ENCODE measurements around the gene MLST8. TPM values are rescaled to one million over a fixed set of nuclear protein-coding genes. Genes with fewer than 3 reads are reported as not detected.

The MLST8 gene
- total RNA-seq, 1 donor from 2014 or later, result 7.8 TPM

DNA sequence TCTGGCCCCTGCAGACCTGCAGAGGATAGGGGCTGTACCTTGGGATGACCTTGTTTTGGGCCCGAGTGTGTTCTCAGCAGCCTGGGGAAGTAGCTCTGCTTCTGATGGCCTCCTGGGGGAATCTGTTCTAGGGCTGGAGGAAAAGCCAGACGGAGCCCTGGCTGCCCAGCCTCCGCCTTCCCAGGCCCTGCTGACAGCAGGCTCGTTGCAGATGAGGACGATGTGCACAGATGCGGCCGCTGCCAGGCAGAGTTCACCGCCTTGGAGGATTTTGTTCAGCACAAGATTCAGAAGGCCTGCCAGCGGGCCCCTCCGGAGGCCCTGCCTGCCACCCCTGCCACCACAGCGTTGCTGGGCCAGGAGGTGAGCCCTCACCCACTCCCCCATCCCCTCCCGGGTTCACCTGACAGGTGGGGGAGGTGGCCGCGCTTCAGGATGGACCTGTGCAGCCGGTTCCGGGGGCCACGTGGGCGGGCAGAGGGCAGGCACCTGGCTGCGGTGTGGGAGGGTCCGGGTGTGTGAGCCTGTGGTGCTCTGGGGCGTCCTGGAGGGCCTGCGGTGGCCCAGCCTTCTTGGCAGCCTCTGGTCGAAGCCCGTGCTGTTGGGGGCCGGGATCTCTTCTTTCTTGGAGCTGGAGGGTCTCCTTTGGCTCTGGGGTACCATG, 23.0 kb downstream of the MLST8 start:
- Histone ChIP-seq H3K4me1 (ENCODE audit: control insufficient read depth in 3 of 3, insufficient read depth in 3 of 3, low read length in 3 of 3) (peaks cover 10 to 24% (median 21%) of the 10 kb centered on the region in 3 donors), H3K4me3 (ENCODE audit: low read length in 3 of 3) (no peak overlapping the region), H3K27me3 (ENCODE audit: control insufficient read depth in 3 of 3, insufficient read depth in 3 of 3, low read length in 3 of 3) (no peaks in the 10 kb centered on the region), H3K9me3 (ENCODE audit: control insufficient read depth in 3 of 3, low read length in 3 of 3) (no peaks in the 10 kb centered on the region), H3K9ac (ENCODE audit: low read depth in 1 of 3, low read length in 3 of 3) (no peak overlapping the region), H3K36me3 (ENCODE audit: control insufficient read depth in 3 of 3, insufficient read depth in 3 of 3, low read length in 3 of 3) (peaks cover 46 to 51% (median 51%) of the 10 kb centered on the region in 3 donors), H3K27ac (ENCODE audit: low read depth, low read length) (no peak overlapping the region)

DNA sequence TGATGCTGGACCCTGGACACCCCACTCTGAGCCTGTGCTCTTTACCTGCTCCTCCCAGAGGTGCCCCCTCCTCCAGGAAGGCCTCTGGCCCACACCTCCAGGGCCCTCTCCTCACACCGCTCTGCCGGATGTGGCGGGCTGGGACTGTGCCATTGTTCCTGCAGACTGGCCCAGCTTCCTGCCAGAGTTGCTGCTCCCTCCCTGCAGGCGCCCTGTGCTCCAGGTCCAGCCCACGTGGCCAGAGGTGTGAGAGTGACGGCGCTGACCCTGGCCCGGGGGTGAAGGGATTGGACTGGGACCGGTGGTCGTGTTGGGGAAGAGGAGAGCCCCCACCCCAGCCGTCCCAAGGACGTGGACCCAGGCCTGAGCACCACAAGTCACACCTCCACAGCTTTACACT, 23.8 kb downstream of the MLST8 start:
- H3K27ac ChIP-seq (ENCODE audit: low read depth, low read length), result no peak overlapping the region
- H3K36me3 ChIP-seq (ENCODE audit: control insufficient read depth in 3 of 3, insufficient read depth in 3 of 3, low read length in 3 of 3), result peaks cover 54 to 59% (median 59%) of the 10 kb centered on the region in 3 donors
- H3K4me3 ChIP-seq (ENCODE audit: low read length in 3 of 3), result no peak overlapping the region
- H3K9ac ChIP-seq (ENCODE audit: low read depth in 1 of 3, low read length in 3 of 3), result no peak overlapping the region
- H3K27me3 ChIP-seq (ENCODE audit: control insufficient read depth in 3 of 3, insufficient read depth in 3 of 3, low read length in 3 of 3), result no peaks in the 10 kb centered on the region
- H3K9me3 ChIP-seq (ENCODE audit: control insufficient read depth in 3 of 3, low read length in 3 of 3), result no peaks in the 10 kb centered on the region
- H3K4me1 ChIP-seq (ENCODE audit: control insufficient read depth in 3 of 3, insufficient read depth in 3 of 3, low read length in 3 of 3), result peaks cover 10 to 19% (median 19%) of the 10 kb centered on the region in 3 donors

DNA sequence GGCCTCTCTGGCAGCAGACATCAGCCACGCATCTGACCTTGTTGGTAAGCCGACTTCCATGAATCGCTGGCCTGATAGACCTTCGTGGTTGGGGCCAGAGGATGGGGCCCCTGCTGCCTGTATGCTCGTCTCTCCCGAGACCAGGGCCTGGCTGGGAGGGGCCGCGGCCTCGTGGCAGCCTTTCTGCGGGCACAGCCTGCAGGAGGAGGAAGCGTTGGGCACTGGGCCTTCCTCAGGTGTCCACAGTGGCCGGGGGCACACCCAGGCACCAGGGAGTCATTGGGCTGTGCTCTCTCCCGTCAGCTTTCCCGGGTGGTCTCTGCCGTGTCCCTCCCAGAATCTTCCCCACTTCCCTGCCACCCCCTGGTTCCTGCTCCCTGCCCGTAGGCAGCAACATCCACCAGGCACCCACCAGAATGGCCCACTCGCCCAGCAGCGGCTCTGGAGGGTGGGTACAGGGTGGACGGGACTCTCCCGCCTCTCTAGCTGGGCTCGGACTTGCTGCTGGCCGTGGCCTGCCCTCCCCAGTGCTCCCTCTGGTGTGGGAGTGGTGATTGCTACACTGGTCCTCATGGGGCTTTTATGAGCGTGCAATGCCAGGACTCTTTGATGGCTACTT, 24.5 kb downstream of the MLST8 start:
- H3K27ac ChIP-seq (ENCODE audit: low read depth, low read length), result no peak overlapping the region
- peaks cover 4 to 13% (median 13%) of the 10 kb centered on the region in 3 donors for H3K4me1 ChIP-seq (ENCODE audit: control insufficient read depth in 3 of 3, insufficient read depth in 3 of 3, low read length in 3 of 3)
- H3K9me3 ChIP-seq (ENCODE audit: control insufficient read depth in 3 of 3, low read length in 3 of 3), result no peaks in the 10 kb centered on the region
- H3K9ac ChIP-seq (ENCODE audit: low read depth in 1 of 3, low read length in 3 of 3), result no peak overlapping the region
- H3K4me3 ChIP-seq (ENCODE audit: low read length in 3 of 3), result no peak overlapping the region
- no peaks in the 10 kb centered on the region for H3K27me3 ChIP-seq (ENCODE audit: control insufficient read depth in 3 of 3, insufficient read depth in 3 of 3, low read length in 3 of 3)
- H3K36me3 ChIP-seq (ENCODE audit: control insufficient read depth in 3 of 3, insufficient read depth in 3 of 3, low read length in 3 of 3), result peaks cover 59 to 65% (median 64%) of the 10 kb centered on the region in 3 donors

DNA sequence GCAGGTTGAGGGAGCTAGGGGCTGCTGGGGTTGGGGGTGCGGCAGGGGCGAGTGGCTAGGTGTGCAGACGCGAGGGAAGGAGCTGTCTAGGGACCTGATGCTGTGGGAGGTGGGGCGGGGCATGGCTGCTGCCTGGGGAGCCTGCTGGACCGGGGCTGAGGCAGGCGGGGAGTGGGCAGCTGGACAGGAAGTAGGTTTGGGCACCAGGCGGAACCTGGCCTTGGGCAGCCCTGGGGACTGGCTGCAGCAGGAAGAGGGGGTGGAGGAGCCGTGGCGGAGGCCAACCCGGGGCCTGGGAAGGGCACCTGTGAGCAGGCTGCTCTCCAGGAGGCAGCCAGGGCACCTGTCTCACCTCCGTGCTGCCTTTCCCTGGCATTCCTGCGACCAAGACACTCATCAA, 25.1 kb downstream of the MLST8 start:
- H3K4me1 ChIP-seq (ENCODE audit: control insufficient read depth in 3 of 3, insufficient read depth in 3 of 3, low read length in 3 of 3), result peaks cover 0 to 8% (median 8%) of the 10 kb centered on the region in 3 donors
- peaks cover 0 to 3% (median 2%) of the 10 kb centered on the region in 3 donors for H3K27me3 ChIP-seq (ENCODE audit: control insufficient read depth in 3 of 3, insufficient read depth in 3 of 3, low read length in 3 of 3)
- no peak overlapping the region for H3K4me3 ChIP-seq (ENCODE audit: low read length in 3 of 3)
- H3K36me3 ChIP-seq (ENCODE audit: control insufficient read depth in 3 of 3, insufficient read depth in 3 of 3, low read length in 3 of 3), result peaks cover 63 to 71% (median 70%) of the 10 kb centered on the region in 3 donors
- H3K27ac ChIP-seq (ENCODE audit: low read depth, low read length), result no peak overlapping the region
- no peaks in the 10 kb centered on the region for H3K9me3 ChIP-seq (ENCODE audit: control insufficient read depth in 3 of 3, low read length in 3 of 3)
- H3K9ac ChIP-seq (ENCODE audit: low read depth in 1 of 3, low read length in 3 of 3), result no peak overlapping the region

DNA sequence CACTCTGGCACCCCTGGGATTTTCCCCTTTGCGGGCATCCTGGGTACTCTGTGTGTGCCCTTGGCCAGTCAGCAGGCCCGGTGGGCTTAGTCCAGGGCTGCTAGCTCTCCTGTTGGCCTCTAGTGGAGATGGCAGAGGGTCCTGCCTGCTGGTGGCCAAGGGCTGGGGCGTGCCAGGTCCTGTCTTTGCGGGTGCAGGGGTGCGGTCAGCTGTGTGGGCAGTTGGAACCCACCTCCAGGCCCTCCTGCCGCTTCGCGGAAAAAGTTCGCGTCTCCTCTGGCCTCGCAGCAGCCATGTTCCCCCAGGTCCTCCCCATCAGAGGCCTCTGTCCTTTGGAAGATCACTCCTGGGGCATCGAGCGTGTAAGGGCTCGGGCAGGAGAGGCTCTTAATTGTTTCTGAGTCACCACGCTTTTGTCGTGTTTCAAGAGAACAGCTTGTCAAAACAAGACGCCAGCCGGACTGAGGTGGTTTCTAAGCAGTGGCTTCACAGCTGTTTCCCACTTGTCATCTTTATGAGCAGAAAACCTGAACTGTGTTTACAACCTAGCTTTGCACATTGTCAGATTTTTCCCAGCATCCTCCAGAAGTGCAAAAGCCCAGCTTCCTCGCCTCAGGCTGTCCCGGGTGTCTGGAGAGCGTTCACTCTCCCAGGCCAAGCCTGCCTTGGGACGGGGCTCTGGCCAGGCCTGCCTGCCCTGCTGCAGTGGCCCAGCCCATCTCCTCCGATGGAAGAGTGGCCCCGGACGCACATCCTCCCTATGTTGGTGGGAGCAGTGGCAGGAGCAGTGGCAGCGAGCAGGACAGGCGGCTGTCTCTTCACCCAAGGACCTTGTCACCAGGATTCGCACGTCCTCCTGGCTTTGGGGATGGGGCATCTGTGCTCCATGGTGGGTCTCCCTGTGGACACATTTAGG, 26.0 kb downstream of the MLST8 start:
- no peak overlapping the region for H3K27ac ChIP-seq (ENCODE audit: low read depth, low read length)
- H3K4me1 ChIP-seq (ENCODE audit: control insufficient read depth in 3 of 3, insufficient read depth in 3 of 3, low read length in 3 of 3), result peaks cover 6 to 9% (median 6%) of the 10 kb centered on the region in 3 donors
- peaks cover 5 to 12% (median 8%) of the 10 kb centered on the region in 3 donors for H3K27me3 ChIP-seq (ENCODE audit: control insufficient read depth in 3 of 3, insufficient read depth in 3 of 3, low read length in 3 of 3)
- H3K9me3 ChIP-seq (ENCODE audit: control insufficient read depth in 3 of 3, low read length in 3 of 3), result no peaks in the 10 kb centered on the region
- no peak overlapping the region for H3K9ac ChIP-seq (ENCODE audit: low read depth in 1 of 3, low read length in 3 of 3)
- H3K4me3 ChIP-seq (ENCODE audit: low read length in 3 of 3), result no peak overlapping the region
- H3K36me3 ChIP-seq (ENCODE audit: control insufficient read depth in 3 of 3, insufficient read depth in 3 of 3, low read length in 3 of 3), result peaks cover 63 to 74% (median 72%) of the 10 kb centered on the region in 3 donors

DNA sequence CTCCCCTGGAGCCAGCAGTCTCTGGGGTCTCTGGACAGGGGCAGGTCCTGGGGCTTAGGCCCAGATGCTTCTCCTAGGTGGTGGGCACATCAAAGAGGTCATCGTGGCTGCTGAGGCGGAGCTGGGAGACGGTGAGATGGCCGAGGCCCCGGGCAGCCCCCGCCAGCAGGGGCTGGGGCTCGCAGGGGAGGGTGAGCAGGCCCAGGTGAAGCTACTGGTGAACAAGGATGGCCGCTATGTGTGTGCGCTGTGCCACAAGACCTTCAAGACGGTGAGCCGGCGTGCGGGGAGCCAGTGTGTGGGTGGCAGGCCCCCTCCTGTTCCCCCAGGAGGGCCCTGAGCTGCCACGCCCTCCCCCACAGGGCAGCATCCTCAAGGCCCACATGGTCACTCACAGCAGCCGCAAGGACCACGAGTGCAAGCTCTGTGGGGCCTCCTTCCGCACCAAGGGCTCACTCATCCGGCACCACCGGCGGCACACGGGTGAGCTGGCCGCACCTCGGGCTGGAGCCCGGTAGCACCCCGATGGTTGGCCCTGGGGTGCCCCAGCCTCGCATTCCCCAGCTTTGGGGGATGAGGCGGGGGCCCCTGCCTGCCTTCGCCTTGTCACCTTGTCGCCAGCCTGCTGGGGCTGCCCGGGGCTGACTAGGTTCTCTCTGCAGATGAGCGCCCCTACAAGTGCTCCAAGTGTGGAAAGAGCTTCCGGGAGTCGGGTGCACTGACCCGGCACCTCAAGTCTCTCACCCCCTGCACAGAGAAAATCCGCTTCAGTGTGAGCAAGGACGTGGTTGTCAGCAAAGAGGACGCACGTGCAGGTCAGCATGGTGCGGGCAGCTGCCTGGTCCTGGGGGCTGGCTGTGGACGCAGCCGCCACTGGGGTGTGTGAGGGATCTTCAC, 27.1 kb downstream of the MLST8 start:
- no peak overlapping the region for H3K4me3 ChIP-seq (ENCODE audit: low read length in 3 of 3)
- H3K9ac ChIP-seq (ENCODE audit: low read depth in 1 of 3, low read length in 3 of 3), result no peak overlapping the region
- H3K4me1 ChIP-seq (ENCODE audit: control insufficient read depth in 3 of 3, insufficient read depth in 3 of 3, low read length in 3 of 3), result peaks cover 12 to 15% (median 12%) of the 10 kb centered on the region in 3 donors
- H3K36me3 ChIP-seq (ENCODE audit: control insufficient read depth in 3 of 3, insufficient read depth in 3 of 3, low read length in 3 of 3), result peaks cover 63 to 71% (median 68%) of the 10 kb centered on the region in 3 donors
- H3K27me3 ChIP-seq (ENCODE audit: control insufficient read depth in 3 of 3, insufficient read depth in 3 of 3, low read length in 3 of 3), result peaks cover 10 to 21% (median 17%) of the 10 kb centered on the region in 3 donors
- H3K9me3 ChIP-seq (ENCODE audit: control insufficient read depth in 3 of 3, low read length in 3 of 3), result no peaks in the 10 kb centered on the region
- H3K27ac ChIP-seq (ENCODE audit: low read depth, low read length), result no peak overlapping the region

DNA sequence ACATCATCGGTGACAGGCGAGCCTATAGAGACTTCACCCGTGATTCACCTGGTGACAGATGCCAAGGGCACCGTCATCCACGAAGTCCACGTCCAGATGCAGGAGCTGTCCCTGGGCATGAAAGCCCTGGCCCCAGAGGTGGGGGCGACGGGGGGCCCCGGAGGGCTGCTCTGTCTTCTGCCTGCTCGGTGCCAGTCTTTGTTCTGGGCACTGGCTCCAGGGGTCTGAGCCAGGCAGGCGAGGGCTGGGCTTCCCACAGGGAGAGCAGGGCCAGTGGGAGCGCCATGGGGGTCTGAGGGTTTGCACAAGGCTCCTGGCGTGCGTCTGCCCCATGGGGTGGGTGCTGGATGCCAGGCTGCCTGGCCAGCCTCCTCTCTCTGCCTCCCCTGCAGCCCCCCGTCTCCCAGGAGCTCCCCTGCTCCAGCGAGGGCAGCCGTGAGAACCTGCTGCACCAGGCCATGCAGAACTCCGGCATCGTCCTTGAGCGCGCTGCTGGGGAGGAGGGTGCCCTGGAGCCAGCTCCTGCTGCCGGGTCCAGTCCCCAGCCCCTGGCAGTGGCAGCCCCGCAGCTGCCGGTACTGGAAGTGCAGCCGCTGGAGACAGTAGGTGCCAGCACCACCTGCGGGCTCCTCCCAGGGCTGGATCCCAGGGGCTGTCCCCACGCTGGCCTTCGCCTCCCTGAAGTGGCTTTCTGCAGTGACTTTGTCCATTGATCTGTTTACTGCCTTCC, 28.0 kb downstream of the MLST8 start:
- no peak overlapping the region for H3K4me3 ChIP-seq (ENCODE audit: low read length in 3 of 3)
- no peak overlapping the region for H3K27ac ChIP-seq (ENCODE audit: low read depth, low read length)
- H3K9ac ChIP-seq (ENCODE audit: low read depth in 1 of 3, low read length in 3 of 3), result no peak overlapping the region
- H3K27me3 ChIP-seq (ENCODE audit: control insufficient read depth in 3 of 3, insufficient read depth in 3 of 3, low read length in 3 of 3), result peaks cover 12 to 26% (median 17%) of the 10 kb centered on the region in 3 donors
- peaks cover 12 to 15% (median 12%) of the 10 kb centered on the region in 3 donors for H3K4me1 ChIP-seq (ENCODE audit: control insufficient read depth in 3 of 3, insufficient read depth in 3 of 3, low read length in 3 of 3)
- peaks cover 63 to 67% (median 64%) of the 10 kb centered on the region in 3 donors for H3K36me3 ChIP-seq (ENCODE audit: control insufficient read depth in 3 of 3, insufficient read depth in 3 of 3, low read length in 3 of 3)
- H3K9me3 ChIP-seq (ENCODE audit: control insufficient read depth in 3 of 3, low read length in 3 of 3), result no peaks in the 10 kb centered on the region

DNA sequence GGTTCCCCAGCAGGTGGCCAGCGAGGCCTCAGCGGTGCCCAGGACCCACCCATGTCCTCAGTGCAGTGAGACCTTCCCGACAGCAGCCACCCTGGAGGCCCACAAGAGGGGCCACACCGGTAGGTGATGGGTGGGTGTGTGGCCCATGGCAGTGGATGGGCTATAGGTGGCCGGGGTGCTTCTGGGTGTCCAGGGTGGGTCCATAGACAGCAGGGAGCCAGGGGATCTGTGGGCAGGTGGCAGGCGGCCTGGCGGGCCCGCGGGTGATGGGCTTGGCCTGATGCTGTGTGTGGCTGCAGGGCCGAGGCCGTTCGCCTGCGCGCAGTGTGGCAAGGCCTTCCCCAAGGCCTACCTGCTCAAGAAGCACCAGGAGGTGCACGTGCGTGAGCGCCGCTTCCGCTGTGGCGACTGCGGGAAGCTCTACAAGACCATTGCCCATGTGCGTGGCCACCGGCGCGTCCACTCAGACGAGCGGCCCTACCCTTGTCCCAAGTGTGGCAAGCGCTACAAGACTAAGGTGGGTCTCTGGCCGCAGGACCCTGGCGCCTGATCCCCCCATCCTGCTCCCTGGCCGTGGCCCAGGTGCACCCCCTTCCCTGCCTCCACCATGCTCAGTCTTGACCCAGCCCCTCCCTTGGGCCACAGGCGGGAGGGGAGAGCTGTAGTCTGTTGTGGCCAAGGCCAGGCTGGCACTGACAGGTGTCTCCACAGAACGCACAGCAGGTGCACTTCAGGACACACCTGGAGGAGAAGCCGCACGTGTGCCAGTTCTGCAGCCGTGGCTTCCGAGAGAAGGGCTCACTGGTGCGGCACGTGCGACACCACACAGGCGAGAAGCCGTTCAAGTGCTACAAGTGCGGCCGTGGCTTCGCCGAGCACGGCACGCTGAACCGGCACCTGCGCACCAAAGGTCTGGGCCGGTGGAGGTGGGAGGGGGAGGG, 28.9 kb downstream of the MLST8 start:
- H3K4me1 ChIP-seq (ENCODE audit: control insufficient read depth in 3 of 3, insufficient read depth in 3 of 3, low read length in 3 of 3), result peaks cover 12 to 15% (median 12%) of the 10 kb centered on the region in 3 donors
- peaks cover 56 to 58% (median 57%) of the 10 kb centered on the region in 3 donors for H3K36me3 ChIP-seq (ENCODE audit: control insufficient read depth in 3 of 3, insufficient read depth in 3 of 3, low read length in 3 of 3)
- no peaks in the 10 kb centered on the region for H3K9me3 ChIP-seq (ENCODE audit: control insufficient read depth in 3 of 3, low read length in 3 of 3)
- peaks cover 12 to 26% (median 17%) of the 10 kb centered on the region in 3 donors for H3K27me3 ChIP-seq (ENCODE audit: control insufficient read depth in 3 of 3, insufficient read depth in 3 of 3, low read length in 3 of 3)
- no peak overlapping the region for H3K9ac ChIP-seq (ENCODE audit: low read depth in 1 of 3, low read length in 3 of 3)
- H3K27ac ChIP-seq (ENCODE audit: low read depth, low read length), result no peak overlapping the region
- H3K4me3 ChIP-seq (ENCODE audit: low read length in 3 of 3), result no peak overlapping the region

Measured in skeletal muscle tissue (tissue), 4 donors.